K562 (cell line): ENCODE data around the gene SDC3. TPM values are rescaled to one million over a fixed set of nuclear protein-coding genes. Genes with fewer than 3 reads are reported as not detected.

Source experiments
- BRD9 ChIP-seq: fragments of 450-650 bp; IDR thresholded peaks from 2 replicates; pipeline ENCODE4 v1.6.1; 2018; ENCODE audit warnings: low read depth; ENCODE audit not compliant: partially characterized antibody
- BRF1 ChIP-seq: IDR thresholded peaks from 3 replicates; pipeline ENCODE4 v1.6.1; 2011; ENCODE audit warnings: borderline replicate concordance, mild to moderate bottlenecking; ENCODE audit not compliant: insufficient read length; ENCODE audit errors: extremely low read depth
- CBFB ChIP-seq: sonication (generic); formaldehyde crosslinking; IDR thresholded peaks from 2 replicates; pipeline ENCODE4 v1.4.0; 2020; ENCODE audit warnings: mild to moderate bottlenecking, missing genetic modification reagents
- CHD4 ChIP-seq: fragments of 200-600 bp; sonication (generic); IDR thresholded peaks from 3 replicates; pipeline ENCODE4 v1.6.1; 2012; ENCODE audit warnings: low read depth, mild to moderate bottlenecking, mixed read lengths, low read length, inconsistent platforms; ENCODE audit not compliant: insufficient read depth, insufficient replicate concordance, poor library complexity, severe bottlenecking
- DPF2 ChIP-seq: fragments of 450-650 bp; IDR thresholded peaks from 2 replicates; pipeline ENCODE4 v1.6.1; 2016
- KAT2B ChIP-seq: IDR thresholded peaks from one replicate; pipeline ENCODE4 v1.6.1; 2012; ENCODE audit warnings: low read depth, mild to moderate bottlenecking, control low read depth, inconsistent platforms, low read length, moderate library complexity
- MEIS2 ChIP-seq: fragments of 450-650 bp; IDR thresholded peaks from 2 replicates; pipeline ENCODE4 v1.6.1; 2014; ENCODE audit warnings: mild to moderate bottlenecking; ENCODE audit not compliant: partially characterized antibody
- POLR2A ChIP-seq: fragments of 450-650 bp; conservative IDR thresholded peaks from 2 replicates; pipeline ENCODE4 v1.6.1; 2016
- PTBP1 ChIP-seq: fragments of 200-400 bp; formaldehyde crosslinking; IDR thresholded peaks from 2 replicates; pipeline ENCODE4 v1.6.1; 2017; ENCODE audit warnings: low read depth, low read length
- RBBP5 ChIP-seq: fragments of 200-600 bp; sonication (generic); IDR thresholded peaks from 2 replicates; pipeline ENCODE4 v1.6.1; 2012; ENCODE audit warnings: borderline replicate concordance, mild to moderate bottlenecking, low read length, control low read depth, inconsistent platforms; ENCODE audit not compliant: insufficient read depth, poor library complexity, severe bottlenecking
- RCOR1 ChIP-seq, 2 experiments: IDR thresholded peaks; 2 replicates each; pipeline ENCODE4 v1.6.1; 2012; ENCODE audit warnings: low read depth in 2 of 2, low read length in 2 of 2, borderline replicate concordance in 1 of 2, improper control_type of control experiment in 1 of 2
- SNRNP70 ChIP-seq: fragments of 200-400 bp; formaldehyde crosslinking; optimal IDR thresholded peaks from 2 replicates; pipeline ENCODE3; 2017; ENCODE audit warnings: low read depth, low read length
- STAG1 ChIP-seq: sonication (generic); formaldehyde crosslinking; IDR thresholded peaks from 2 replicates; pipeline ENCODE4 v1.5.0; 2020; ENCODE audit warnings: missing genetic modification reagents, borderline replicate concordance
- TEAD1 ChIP-seq, 2 experiments: fragments of 450-650 bp in 1 of 2; sonication (generic) in 1 of 2; formaldehyde crosslinking; IDR thresholded peaks; 2 replicates each; pipeline versions ENCODE4 v1.4.0 to v1.8.0; 2020 to 2022; ENCODE audit warnings: mild to moderate bottlenecking in 2 of 2, missing genetic modification reagents in 1 of 2
- XRCC5 ChIP-seq: fragments of 200-400 bp; formaldehyde crosslinking; IDR thresholded peaks from 2 replicates; pipeline ENCODE4 v1.6.1; 2017; ENCODE audit warnings: low read depth, mild to moderate bottlenecking, low read length
- ZKSCAN3 ChIP-seq: fragments of 250-450 bp; sonication (Bioruptor Pico); IDR thresholded peaks from 2 replicates; pipeline ENCODE4 v1.4.0; 2020
- ZSCAN32 ChIP-seq: fragments of 450-650 bp; formaldehyde crosslinking; IDR thresholded peaks from 2 replicates; pipeline ENCODE4 v1.4.0; 2020; ENCODE audit warnings: mild to moderate bottlenecking, moderate library complexity
- polyA plus RNA-seq, 8 experiments: library from polyadenylated mRNA; depleted of rRNA in 4 of 8; stranded (reverse) in 5 of 8; unstranded in 3 of 8; fragments of >200 nt; fragmentation: Nextera tagmentation in 2 of 8; fragmentation: Illumina TruSeq in 1 of 8; extraction: Ambion mirVana in 2 of 8; extraction: Trizol in 1 of 8; gene quantifications; 2 replicates each; pipeline versions ENCODE4 v1.2.1 to v1.2.3, GENCODE V29; 2011 to 2014; ENCODE audit warnings: inconsistent platforms in 1 of 8, missing spikeins in 1 of 8
- total RNA-seq, 7 experiments: library from RNA; depleted of rRNA in 6 of 7; stranded (reverse); fragments of >200 nt in 6 of 7; fragmentation: Illumina TruSeq in 2 of 7; extraction: Trizol in 2 of 7; gene quantifications; 2 replicates each; pipeline versions ENCODE4 v1.2.1 to v1.2.3, GENCODE V29; 2011 to 2021; ENCODE audit warnings: low replicate concordance in 1 of 7

The SDC3 gene
- total and polyA plus RNA-seq, 9 of the 15 experiments (the other 6 are each of a cell fraction or from before 2014, with no cell fraction given): 0.38 to 44.1 (median 12.1) TPM

DNA sequence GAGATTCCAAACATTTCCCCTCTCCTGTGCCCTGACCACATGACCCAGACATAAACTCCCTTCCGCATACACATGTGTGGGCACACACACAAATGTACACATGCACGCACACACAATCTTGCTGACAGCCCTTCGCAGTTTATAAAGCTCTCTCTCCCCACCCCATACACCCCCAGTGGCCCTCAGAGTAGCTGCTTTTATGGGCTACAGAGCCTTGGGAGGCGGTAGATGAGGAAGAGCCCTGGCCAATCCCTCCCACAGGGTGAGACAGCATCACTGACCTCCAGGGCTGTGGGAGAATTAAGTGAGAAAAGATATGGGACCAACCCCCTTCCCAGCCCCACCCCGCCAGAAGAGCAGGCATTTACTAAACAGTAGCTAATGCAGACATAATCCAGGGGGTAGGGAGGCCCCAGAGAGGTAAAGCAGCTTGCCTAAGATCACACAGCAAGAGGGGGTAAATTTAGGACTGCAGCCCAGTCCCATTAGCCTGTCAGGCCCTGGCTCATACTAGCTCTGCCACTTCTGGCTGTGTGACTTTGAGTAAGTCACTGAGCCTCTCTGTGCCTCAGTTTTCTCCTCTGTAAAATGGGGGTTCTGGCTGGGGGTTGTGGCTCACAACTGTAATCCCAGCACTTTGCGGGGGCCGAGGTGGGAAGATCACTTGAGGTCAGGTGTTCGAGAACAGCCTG, 5.1 kb downstream of the SDC3 start (continued):
- TF ChIP-seq RBBP5: peak; percentile 29
- TF ChIP-seq BRF1: no peak
- peak; percentile 98 for TF ChIP-seq BRD9
- TF ChIP-seq ZSCAN32 (CRISPR knock-in tag): no peak
- TF ChIP-seq TEAD1 (CRISPR knock-in tag; IDR thresholded peaks at IDR 0.05): 0 out of 4 replicates have a peak, but pooled peaks of 1 of the 2 experiments have one; percentile 16
- no peak for TF ChIP-seq CBFB (CRISPR knock-in tag)
- TF ChIP-seq CHD4: peak; percentile 95
- TF ChIP-seq DPF2: 0 out of 2 replicates have a peak, but pooled peaks have one; percentile 15
- TF ChIP-seq XRCC5: no peak
- no peak for TF ChIP-seq MEIS2
- no peak for TF ChIP-seq ZKSCAN3 (CRISPR knock-in tag)
- peak; percentile 95 for TF ChIP-seq PTBP1
- no peak for TF ChIP-seq STAG1
- no peak for TF ChIP-seq POLR2A
- peak in 1 of 2 experiments; percentile 93; a peak in 3 of 4 replicates for TF ChIP-seq RCOR1 (IDR thresholded peaks at IDR 0.05; ENCODE audit: borderline replicate concordance in 1 of 2, low read depth in 2 of 2, low read length in 2 of 2)
- no peak for TF ChIP-seq KAT2B
- TF ChIP-seq SNRNP70: no peak
- TF ChIP-seq, all 486 proteins: peak for 49
